NCI-H69 (cell line): ENCODE measurements around the gene C5.
A peak's percentile ranks its signal among the peaks of the same experiment; 100 is the strongest.

Experiments used
- DNase-seq: peaks from one replicate; lab custom pipeline; 2025; lab: John Stamatoyannopoulos, UW

Gene C5

GRCh38 chr9:120909904-120910303, 140.2 kb downstream of the C5 start:
- DNase-seq, result peak; percentile 25

GRCh38 chr9:120905315-120906164, 144.5 kb downstream of the C5 start:
- peak; percentile 41 for DNase-seq

- no peak for DNase-seq
Measured at GRCh38 chr9:120904978-120905301, 145.1 kb downstream of the C5 start.

- no peak for DNase-seq
Measured at GRCh38 chr9:120904061-120904977, 145.8 kb downstream of the C5 start.

GRCh38 chr9:120902569-120903535, 147.2 kb downstream of the C5 start:
- DNase-seq, result peak; percentile 25
